HG02763 (cell line): ENCODE results near the gene UNC5C.

Experiments
- ATAC-seq: cut with Tn5 transposase; IDR thresholded peaks from one replicate; pipeline ENCODE4 v1.9.1; 2021; ENCODE audit warnings: mild to moderate bottlenecking, moderate library complexity; ENCODE audit not compliant: unreplicated experiment

The UNC5C gene

DNA sequence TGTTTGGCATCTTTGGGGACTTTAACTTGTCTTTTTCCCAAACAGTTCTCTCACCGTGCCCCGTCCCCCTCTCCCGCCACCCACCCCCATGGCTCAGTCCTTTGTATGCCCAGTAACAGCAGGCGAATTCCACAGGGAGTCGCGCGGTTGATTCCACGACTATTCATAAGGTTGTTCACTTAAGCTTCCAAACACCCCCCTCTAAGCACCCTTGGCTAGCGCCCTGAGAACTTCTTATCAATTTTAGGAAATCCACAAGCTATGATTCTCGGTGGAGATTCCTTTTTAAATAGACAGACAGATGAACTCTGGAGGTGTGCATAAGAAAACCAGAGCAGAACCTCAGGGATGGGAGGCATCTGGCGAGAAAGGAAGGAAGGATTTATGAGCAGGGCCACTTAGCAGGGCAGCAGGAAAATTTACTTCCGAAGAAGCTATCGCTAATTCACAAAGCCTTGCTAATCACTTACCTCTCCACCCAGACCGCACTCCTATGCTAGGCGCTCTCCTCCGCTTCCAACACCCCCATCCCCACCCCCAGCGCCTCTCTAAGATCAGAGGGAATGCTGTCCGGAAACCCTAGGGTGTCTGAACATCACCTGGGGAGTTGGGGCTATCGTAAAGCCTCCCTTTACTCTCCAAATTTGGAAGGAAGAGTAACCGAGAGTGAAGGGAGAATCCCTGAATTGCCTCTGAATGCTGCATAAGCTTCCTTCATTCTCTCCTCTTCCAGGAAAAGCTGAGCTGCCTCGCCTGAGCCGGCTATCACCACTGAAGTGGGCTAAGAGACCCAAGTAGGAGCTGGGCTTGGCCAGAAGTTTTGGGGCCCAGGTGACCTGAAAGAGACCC, 1.7 kb downstream of the UNC5C start:
- ATAC-seq: no peak

DNA sequence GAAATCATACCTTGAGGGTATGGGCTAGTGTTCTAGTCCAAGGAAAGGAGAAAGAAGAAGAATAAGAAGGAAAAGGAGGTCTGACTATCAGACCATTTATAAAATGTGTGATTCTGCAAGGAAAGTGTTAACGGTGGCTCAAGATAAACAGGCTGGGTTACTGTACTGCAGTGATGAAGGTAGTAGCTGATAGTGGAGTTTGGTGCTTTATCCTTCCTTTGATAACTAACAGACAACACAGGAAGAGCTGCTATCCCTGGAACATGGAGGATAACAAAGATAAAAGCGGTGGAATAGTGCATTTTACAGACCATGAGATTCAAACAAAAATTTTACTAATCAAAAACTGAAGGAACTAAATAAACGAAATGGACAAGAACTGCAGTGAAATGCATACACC, 2.6 kb downstream of the UNC5C start:
- ATAC-seq: no peak

DNA sequence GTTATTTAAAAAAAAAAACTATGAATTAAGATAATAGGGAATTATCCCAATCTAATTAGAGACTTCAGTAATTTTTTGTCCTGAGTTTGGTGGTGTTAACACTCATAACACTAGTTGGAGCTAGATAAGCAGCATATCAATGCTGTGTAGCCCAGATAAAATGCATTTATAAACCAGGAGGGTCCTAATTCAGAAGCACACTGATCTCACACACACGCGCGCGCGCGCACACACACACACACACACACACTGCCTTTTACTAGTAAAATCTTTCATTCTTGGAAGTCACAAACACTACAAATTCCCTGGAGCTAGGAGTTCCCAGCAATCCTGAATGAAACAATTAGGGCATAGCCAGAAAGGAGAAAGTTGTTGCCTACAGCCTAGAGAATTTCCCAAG, 3.2 kb downstream of the UNC5C start:
- no peak for ATAC-seq

DNA sequence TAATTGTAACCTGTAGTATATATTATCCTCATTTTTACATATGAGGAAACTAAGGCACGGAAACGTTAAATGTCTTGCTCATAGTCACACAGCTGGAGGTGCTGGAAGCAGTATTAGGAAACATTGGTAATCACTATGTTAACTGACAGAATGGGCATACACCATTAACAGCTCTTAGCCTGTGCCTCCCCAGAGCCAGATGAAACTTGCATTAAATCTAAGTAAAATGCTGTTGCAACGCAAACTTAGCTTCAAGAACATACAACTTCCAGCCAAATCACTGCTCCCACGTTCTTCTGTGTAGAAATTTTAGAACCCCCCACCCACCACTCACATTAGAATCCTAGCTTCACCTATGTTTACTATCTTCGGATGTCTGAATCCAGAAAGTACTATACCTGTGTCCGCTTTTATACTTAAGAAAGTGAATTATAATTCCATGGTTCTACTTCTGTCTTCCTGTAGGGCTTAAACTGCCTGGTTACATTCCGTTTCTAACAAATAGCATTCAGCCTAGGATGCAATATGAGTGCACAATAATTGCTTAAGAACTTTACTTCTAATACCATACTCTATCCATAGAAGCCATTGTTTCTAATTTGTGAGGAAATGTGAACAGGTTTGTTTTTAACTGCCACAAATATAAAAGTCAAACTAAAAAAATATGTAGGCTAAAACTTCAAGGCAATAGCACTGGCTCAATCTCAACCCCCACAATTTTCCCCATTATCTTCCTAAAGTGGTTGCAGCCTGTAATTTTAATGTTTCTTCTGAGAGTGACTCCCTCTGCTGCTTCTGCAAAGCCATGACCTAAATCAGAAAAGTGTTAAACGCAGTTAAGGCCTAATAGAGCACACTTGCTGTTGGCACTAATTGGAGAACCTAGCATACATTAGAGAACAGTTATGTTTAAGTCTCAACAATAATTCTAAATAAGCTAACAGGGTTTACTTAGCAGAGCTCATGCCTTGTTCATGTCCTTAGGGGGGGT, 4.4 kb downstream of the UNC5C start:
- ATAC-seq: no peak

DNA sequence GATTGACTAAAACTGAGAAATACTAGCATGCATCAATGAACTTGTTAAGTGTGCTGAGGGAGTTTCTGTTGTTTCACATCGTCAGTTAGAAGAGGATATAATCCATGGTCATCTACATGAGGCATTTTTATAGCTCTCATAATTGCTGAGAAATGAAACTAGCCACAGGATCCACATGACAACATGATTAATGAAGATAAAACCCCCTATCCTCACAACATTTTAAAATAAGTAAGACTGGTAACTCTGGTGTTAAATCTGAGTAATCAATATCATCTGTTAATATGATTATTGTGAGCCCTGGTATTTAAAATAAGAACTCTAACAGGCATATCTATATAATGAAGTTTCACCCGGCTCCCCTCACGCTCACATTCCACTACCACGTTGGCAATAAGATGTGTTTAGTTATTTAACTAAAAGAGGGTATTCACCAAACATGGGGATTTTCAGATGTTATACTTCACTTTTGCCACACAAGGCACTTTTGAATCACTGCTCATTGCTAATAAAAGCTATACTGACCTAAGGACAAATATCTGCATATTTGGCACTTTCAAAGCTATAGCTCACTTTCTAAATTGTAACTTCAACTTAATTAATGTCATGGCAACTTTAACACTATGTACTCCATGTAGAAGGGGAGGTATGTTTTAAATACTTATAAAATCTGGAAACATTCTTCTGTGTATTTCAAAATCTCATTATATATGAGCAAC, 6.7 kb downstream of the UNC5C start:
- ATAC-seq: no peak

DNA sequence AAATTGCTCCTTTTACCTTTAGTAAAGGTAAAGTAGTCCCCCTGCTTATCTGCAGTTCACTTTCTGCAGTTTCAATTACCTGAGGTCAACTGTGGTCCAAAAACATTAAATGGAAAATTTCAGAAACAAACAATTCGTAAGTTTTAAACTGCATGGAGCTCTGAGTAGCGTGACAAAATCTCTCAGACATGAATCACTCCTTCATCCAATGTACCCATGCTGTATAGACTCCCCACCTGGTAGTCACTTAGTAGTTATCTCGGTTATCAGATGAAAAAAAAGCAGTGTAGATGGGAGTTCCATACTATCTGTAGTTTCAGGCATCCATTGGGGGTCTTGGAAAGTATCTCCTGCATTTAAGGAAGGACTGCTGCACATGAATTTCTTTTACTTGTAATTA, 7.7 kb downstream of the UNC5C start:
- no peak for ATAC-seq

DNA sequence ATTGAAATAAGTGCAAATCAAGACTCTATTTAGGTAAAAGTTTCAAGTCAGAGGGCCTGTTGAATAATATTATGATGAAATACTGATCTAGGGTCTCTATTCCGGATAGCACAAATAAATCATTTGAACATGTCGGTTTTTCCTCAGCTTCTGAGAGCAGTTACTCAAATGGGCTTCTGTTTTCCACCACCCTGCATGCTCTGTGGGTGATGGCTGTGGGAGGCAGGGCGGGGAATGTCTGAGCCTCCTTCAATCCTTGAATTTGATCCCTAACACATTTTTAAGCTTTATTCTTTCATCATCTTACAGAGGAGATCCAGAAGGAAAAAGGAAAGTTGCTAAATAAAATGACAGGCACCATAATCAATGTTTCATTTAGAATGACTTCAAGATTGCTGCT, 8.5 kb downstream of the UNC5C start:
- no peak for ATAC-seq

DNA sequence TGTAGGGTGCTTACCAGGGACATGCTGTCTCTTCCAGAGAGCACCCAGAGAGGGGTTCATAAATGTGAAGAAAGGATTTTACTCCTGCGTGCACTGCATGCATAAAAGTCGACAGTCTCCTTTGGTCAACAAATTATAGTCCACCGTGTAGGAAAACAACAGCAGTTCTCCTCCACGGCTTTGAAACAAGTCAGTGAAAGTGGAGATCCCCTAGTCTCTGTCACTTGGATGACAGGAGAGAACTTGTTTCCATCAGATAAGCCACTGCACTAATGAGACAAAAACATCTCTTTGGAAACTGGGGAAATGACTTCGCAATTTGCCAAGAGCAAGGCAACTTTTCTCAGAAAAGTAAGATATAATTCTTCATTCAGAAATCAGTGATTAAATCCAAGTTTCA, 9.7 kb downstream of the UNC5C start:
- ATAC-seq: no peak

DNA sequence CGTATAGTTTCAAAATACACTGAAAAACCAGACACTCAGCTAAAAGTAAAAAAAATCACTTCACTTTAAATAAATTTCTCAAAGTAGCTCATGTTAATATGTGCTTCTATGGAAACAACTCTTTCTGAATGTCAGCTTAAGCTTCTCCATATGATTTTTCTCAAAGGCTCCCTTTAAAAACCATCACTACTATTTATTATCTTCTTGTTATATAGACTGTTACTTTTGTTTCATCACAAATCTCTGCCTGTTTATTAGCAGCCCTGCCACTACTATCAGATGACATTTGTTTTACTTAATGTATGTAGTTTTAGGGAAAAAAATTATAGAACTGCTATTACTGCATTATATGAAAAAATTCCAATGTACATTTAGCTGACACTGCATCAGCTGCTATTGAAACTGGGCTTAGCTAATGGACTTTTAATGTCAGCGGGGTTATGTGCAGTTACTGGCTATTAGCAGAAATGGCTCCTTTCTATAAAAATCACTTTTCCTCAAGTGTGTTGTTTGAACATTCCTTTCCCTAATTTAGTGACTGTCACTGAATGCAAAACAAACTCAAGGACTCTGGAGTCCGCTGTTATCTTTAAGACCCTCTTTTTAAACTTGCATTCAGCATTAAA, 10.8 kb downstream of the UNC5C start:
- no peak for ATAC-seq

DNA sequence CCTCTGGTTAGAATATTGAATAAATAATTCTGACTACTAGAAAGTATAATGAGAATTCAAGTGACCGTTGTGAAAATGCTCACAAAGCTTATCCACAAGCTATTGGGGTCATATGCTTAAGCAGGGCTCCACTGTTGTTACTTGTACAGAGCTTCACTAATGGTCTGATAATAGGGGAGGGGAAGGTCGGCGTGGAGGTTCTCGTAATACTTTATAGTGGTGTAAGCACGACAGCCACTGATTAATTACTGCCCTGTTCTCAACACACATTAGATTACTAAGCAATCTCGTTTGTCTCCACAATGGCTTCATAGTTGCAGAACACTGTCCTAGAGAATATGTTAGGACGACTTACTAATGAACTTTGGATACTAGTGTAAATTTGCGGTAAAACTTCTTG, 11.6 kb downstream of the UNC5C start:
- no peak for ATAC-seq

DNA sequence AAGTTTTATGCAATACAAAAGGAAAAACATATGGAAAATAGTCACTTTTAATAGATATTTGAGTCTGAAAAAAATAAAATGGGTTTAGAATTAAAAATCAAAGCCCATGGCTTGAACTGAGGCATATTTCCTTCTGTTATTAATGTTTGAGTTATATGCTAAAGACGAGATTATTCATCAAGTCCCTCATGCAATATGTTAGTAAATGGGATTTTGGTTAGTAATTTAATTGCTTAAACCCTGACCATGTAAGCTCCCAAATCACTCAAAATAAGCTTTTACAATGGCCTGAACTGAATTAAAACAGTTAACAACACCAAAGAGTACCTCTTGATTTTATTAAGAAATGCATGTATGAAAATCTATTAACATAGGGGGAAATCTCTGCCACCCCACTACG, 12.1 kb downstream of the UNC5C start:
- no peak for ATAC-seq

DNA sequence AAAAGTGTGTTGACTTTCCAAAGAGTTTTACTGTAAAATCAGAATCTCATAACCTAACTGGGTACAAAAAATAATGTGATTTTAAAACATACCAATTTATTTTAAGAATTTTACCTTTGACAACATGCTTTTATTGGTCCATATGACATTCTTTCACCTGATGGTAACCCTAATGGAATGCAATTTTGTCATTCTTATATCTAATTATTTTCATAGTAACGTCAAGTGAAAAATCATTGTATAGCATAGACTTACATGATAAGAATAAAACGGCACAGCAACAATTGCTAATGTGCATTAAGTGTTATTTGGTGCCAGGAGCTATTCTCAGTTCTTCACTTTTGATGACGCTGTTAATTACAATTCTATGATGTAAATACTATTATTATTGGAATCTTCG, 13.6 kb downstream of the UNC5C start:
- ATAC-seq: no peak

DNA sequence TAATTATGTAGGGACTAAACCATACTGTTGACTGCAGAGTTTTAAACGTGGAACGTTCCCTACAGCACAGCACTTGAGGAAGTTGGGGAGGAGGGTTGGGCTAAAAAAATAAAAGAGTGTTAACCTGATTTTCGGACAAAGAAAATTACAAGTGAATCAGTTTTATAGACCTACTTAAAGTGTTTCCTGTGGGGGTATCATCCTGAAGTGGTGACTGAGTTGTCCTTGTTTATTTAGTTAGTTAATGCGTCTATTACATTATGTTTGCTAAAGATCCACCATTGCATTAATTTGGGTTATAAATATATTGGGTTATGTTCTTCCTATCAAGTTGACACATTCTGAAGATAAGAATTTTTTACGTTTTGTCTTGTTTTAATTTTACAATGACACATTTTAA, 14.7 kb downstream of the UNC5C start:
- no peak for ATAC-seq

DNA sequence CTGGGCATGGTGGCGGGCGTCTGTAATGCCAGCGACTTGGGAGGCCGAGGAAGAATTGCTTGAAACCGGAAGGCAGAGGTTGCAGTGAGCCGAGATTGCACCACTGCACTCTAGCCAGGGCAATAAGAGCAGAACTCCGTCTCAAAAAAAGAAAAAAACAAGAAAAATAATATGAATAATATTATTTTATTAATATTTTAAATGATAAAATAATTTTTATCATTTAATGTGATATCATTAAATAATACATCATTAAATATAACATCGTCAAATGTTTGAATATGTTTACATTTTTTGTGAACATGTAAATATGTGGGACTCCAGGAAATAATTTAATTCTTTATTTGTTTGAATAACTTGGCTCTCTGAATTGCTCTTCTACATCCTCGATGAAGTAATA, 15.5 kb downstream of the UNC5C start:
- ATAC-seq: no peak

DNA sequence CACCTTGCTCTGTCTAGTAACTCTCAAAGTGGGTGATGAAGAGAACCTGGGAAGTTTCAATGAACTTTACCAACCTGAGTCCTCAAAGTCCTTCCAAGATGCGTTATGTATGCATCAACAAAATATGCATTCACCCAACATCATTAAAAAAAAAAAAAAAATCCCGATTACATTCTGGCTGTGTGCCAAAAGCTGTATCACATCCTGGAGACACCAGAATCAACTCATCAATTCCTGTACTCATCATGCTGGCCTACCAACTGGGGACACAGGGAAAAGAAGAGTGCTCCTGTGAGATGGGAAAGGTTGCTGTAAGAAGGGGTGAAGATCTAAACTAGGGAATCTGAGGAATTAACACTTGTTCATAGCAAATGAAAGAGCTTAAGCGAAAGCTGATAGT, 16.5 kb downstream of the UNC5C start:
- no peak for ATAC-seq

DNA sequence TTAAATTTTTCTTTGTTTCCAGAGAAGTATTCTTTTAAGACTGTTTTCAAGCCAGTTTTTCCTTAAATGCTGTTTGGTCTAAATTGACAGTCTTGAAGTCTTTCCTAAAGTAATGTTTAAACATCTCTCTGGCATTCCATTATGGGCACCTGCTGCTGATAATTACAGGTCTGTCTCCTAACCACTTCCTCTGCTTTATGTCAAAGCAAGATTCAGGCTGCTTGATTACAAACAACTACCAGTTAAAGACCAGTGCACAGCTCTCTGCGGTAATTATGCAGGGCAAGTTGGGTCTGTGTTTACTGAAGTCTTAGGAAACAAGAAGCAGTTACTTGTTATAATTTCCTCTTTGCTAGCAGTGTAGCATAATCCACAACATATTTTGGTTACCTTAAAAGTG, 17.6 kb downstream of the UNC5C start:
- ATAC-seq: no peak

DNA sequence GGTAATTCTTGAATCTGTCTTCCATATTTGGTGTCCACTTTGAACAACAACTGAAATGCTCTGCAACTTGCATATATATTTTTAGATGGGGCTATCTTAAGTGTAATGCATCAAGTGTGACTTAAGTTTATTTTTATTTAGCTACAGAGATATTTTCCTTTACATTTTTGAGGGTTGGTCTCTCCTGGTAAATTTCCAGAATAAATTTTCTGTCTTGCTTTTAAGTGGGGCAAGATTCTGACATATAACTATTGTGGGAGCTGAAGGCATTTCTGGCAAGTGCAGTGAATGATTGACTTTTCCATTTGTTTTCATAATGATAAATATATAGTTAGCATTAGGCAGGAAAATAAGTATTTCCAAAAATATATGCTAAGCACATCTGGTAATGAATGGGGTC, 18.8 kb downstream of the UNC5C start:
- ATAC-seq: no peak

DNA sequence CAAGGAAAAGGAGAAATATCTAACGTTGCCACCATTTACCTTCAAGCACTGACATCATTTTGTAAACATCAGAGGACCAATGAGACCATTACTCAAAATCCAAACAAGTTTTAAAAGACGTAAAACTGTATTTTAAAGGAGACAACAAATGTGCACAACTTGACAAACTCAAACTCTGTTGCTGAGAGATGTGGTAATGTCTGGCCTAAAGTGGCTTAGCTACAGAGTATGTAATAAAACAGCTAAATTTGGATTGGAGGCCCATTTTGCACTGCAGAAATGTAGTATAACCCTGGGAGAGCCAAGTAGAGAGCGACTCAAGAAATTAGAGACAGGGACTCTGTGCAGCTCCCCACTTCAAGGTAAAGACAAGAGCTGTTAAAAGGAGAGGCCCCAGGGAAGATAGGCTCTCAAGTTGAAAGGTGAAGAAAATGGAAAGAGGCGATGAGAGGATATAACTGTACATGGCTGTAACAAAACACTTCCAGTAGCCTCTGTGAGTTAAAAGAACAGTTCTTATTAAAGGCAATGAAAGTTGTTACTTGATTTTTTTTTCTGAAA, 20.3 kb downstream of the UNC5C start:
- no peak for ATAC-seq

DNA sequence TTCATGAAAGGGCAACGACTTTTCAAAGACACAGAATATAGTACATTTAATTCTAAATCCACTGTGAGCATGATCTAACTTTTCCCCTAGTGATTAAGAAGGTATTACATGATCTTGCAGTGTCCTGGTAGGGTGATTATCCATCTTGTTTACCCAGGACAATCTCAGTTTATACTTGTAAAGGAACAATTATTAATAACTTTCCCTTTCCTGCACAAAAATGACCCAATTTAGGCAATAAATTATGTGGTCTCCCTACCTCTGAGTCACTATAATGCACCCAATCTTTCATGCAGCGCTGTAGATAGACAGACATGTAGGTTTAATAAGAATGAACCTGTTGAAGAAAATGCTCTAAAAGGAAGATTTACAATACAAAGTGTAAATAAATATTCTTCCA, 22.7 kb downstream of the UNC5C start:
- no peak for ATAC-seq

DNA sequence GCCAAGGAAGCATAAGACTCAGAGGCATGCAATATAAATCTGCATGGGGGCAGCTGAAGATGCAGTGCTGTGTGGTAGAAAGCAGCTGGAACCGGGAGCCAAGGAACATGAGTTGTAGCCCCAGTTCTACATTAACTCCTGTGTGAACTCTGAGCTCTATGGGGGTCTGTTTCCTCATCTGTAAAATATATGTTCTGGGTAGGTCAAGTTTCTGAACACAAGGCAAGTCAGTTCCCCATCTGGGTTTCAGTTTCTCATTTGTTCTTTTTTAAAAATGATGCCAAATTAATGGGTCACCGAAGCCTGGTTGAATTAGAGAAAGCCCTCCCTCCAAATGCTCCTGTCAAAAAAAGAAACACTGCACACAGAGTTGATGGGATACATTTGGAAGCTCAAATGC, 24.0 kb downstream of the UNC5C start:
- ATAC-seq: no peak

DNA sequence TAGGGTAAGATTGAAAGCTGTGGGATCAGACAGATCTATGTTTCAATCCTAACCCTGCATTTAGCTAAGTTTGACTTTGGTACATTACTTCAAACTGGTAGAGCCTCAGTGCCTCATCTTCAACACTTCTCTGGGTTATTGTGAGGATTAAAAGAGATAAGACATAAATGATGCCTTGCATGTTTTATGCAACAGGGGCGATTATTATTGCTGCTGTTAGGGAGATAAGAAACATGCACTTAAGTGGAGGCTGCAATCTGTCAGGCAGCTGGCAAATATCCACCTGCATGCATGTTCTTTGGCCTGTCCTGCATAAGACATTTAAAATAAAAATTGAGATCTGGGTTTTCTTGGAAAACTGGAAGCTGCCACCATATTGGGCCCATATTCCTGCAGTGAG, 24.6 kb downstream of the UNC5C start:
- no peak for ATAC-seq
